Kasumi-1 (cell line): ENCODE measurements around the gene SLC43A2.

Experiments used
- DNase-seq, 2 experiments: peaks; one replicate each; lab custom pipeline; 2025; lab: John Stamatoyannopoulos, UW

Gene SLC43A2

GRCh38 chr17:1562176-1562643 is 66.4 kb downstream of the SLC43A2 start:
- DNase-seq = no peak

- no peak for DNase-seq
Observed at GRCh38 chr17:1561420-1562175, 67.0 kb downstream of the SLC43A2 start.

- no peak for DNase-seq
Observed at GRCh38 chr17:1560858-1561355, 67.7 kb downstream of the SLC43A2 start.

GRCh38 chr17:1560101-1560857 is 68.4 kb downstream of the SLC43A2 start:
- DNase-seq = no peak

- no peak for DNase-seq
Observed at GRCh38 chr17:1559047-1560043, 69.3 kb downstream of the SLC43A2 start.

- DNase-seq = no peak
Observed at GRCh38 chr17:1558401-1558800, 70.2 kb downstream of the SLC43A2 start.

- no peak for DNase-seq
Observed at GRCh38 chr17:1557355-1558095, 71.1 kb downstream of the SLC43A2 start.

- peak; percentile 51 for DNase-seq
Observed at GRCh38 chr17:1555651-1556471, 72.8 kb downstream of the SLC43A2 start.

GRCh38 chr17:1554751-1555540 is 73.7 kb downstream of the SLC43A2 start:
- no peak for DNase-seq

GRCh38 chr17:1553354-1554266 is 75.0 kb downstream of the SLC43A2 start:
- DNase-seq = no peak

GRCh38 chr17:1552932-1553331 is 75.7 kb downstream of the SLC43A2 start:
- no peak for DNase-seq

GRCh38 chr17:1551741-1552140 is 76.9 kb downstream of the SLC43A2 start:
- DNase-seq = no peak

- no peak for DNase-seq
Observed at GRCh38 chr17:1548032-1548431, 80.6 kb downstream of the SLC43A2 start.

- no peak for DNase-seq
Observed at GRCh38 chr17:1546292-1546922, 82.2 kb downstream of the SLC43A2 start.

- no peak for DNase-seq
Observed at GRCh38 chr17:1545618-1546017, 83.0 kb downstream of the SLC43A2 start.

GRCh38 chr17:1542316-1542715 is 86.3 kb downstream of the SLC43A2 start:
- DNase-seq = no peak

GRCh38 chr17:1541367-1541904 is 87.2 kb downstream of the SLC43A2 start:
- DNase-seq = no peak

GRCh38 chr17:1539811-1540210 is 88.8 kb downstream of the SLC43A2 start:
- no peak for DNase-seq
